ENCODE measurements around the gene IL10. TPM values are rescaled to one million over a fixed set of nuclear protein-coding genes. Genes with fewer than 3 reads are reported as not detected.

The IL10 gene
- 1.00 and 2.6 TPM in 2 replicates for total RNA-seq

DNA sequence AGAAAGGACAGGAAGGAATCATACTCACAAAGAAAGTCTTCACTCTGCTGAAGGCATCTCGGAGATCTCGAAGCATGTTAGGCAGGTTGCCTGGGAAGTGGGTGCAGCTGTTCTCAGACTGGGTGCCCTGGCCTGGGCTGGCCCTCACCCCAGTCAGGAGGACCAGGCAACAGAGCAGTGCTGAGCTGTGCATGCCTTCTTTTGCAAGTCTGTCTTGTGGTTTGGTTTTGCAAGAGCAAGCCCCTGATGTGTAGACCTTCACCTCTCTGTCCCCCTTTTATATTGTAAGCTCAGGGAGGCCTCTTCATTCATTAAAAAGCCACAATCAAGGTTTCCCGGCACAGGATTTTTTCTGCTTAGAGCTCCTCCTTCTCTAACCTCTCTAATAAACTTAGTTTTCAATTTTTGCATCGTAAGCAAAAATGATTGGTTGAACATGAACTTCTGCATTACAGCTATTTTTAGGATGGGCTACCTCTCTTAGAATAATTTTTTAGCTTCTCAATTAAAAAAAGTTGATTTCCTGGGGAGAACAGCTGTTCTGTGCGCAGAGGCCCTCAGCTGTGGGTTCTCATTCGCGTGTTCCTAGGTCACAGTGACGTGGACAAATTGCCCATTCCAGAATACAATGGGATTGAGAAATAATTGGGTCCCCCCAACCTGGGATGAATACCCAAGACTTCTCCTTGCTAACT, at the start of gene IL10:
Gene IL10 (minus strand): TSS at position 252 of the 695 bp plus-strand sequence. CDS start 59 bp downstream, at position 193.
- intact Hi-C loops (cut with micrococcal nuclease): no loop called here

DNA sequence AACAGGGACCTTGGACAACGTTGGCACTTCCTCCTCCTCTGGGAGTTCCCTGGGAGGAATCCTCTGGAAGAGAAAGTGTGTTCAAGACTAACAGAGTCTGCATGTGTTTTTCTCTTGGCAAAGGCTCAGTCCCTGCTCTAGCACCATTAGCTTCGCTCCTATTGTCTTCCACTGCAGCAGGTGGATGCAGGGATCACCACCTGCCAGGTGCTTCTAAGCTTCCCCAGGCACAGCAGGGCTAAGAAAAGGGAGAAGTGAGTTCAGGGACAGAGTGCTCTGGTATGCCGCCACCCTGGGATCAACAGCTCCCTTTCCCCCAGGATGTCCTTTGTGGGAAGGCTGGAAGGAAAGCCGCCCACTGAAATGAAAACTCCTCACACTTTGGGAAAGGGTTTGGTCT, 49.2 kb upstream of the IL10 start:
- intact Hi-C loops (cut with micrococcal nuclease): no loop called here

DNA sequence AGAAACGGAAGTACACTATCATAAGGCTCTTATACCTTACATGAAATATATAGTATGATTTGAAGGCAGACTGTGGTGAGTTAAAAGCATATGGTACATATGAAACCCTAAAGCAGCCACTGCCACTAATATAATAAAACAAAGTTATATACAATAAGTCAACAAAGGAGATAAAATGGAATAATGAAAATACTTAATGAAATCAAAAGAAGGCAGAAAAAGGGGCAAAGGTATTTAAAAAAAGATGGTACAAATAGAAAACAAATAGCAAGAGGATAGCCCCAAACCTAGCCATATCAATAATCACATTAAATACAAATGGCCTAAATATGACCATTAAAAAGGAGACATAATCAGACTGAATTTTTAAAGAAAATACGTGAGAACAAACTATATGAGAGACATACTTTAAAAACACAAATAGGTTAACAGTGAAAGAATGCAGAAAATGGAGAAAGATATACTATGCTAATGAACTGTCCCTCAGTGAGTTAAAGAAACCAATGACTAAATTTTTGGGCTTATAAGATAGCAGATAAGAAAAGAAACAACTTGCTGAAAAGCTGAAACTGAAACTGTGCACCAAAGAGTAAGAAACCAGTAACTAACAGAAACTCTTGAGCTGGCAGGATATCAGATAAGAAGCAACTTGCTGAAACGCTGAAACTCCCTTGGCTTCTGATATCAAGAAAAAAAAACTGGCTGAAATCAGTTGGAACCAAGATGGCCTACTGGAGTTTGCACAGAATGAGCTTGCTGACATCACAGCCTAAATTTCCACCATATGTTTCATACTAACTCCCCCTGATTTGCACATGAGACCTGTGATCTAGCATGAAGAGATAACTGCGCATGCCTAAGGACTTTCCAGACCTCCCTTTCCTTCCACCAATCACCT, 44.3 kb upstream of the IL10 start:
- intact Hi-C loops (cut with micrococcal nuclease): loop anchor here (1.0 kb wide), 3 partner anchors 8 to 47 kb away; no protein-coding TSS in a partner anchor

DNA sequence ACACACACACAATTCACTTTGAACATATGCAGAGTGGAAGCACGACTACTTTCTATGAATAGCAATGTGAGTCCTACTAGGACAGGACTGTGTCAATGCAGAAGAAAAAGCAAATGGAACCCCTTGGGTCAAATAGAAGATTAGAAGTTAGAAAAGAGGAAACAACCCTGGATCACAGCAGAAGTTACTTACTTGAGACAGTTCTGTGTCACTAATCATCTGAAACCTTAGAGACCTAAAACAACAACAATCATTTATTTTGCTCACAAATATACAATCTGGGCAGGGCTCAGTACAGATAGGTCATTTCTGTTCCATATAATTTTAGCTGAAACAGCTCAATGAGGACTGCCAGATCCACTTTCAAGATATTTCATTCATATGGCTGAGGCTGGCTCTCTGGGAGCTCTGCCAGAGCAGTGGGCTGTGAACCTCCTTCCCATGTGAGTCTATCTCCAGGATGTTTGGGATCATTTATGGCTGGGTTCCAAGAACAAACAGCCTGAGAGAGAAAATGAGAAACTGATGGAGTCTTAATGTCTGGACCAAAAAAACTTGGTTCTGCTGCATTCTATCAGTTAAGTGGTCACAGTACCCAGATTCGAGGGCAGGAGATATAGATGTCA, 42.5 kb upstream of the IL10 start:
- intact Hi-C loops (cut with micrococcal nuclease): no loop called here

DNA sequence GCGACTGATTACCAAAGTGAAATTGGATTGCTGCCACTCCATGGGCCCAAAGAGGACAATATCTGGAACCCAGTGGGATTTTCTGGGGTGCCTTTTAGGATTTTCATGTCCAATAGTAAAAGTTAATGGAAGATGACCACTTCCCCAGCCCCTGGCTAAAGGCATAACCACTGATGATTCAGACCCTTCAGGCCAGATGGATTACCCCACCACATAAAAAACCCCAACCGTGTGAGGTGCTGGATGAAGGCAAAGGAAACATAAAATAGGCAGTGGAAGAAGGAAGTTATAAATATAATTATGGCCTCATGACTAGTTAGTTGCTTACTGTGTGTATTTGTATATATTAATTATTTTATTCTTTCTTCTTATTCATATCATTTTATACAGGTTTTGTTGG, 40.2 kb upstream of the IL10 start:
- intact Hi-C loops (cut with micrococcal nuclease): no loop called here

DNA sequence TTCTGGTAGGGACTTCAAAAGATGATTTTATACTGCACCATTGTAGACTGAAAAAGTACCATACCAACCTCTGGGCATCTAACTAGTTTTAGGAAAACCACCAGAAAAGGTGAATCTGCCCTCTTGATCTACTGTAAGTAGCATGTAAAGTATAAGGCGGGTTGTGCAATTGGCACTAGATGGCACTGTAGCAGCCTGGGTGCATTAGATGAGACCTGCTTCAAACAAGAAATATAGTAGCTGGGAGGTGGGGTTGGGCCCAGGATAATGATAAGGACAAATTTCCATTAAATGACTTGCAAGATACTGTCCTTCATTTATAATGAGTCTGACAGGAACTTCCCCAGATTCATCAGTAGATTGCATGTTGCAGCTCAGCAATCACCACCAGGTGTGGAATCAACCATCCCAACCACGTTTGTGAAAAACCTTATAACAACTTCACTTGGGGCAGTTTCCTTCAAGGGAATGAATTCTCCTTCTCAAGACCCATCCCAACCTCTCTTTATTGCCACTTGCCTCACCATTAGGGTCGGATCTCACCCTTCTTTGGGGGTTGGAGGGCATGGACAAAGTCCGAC, 37.3 kb upstream of the IL10 start:
- intact Hi-C loops (cut with micrococcal nuclease): loop anchor here (1.0 to 10.0 kb wide), 4 partner anchors 55 to 245 kb away; partner anchors contain the start of genes IL20, PFKFB2 and YOD1

DNA sequence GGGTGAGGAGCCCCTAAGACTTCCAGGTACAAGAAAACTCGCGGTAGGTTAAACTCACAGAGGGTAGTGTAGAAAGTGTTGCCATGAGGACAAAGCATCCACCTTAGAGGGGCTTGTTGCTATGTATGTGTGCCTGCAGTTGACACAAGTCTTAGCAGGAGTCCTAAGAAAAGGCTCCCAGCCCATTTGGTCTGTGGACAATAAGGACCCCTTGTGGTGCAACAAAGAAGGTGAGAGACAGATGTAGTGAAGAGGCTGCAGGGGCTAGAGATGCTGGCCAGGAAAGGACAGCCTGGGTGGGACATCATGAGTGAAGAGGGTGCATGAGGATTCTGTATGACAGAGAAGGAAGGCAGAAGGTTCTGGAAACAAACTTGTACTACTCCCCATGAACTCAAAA, 36.3 kb upstream of the IL10 start:
- intact Hi-C loops (cut with micrococcal nuclease): loop anchor here (1.0 to 10.0 kb wide), 8 partner anchors 9 to 246 kb away; partner anchors contain the start of genes IL20, PFKFB2 and YOD1

DNA sequence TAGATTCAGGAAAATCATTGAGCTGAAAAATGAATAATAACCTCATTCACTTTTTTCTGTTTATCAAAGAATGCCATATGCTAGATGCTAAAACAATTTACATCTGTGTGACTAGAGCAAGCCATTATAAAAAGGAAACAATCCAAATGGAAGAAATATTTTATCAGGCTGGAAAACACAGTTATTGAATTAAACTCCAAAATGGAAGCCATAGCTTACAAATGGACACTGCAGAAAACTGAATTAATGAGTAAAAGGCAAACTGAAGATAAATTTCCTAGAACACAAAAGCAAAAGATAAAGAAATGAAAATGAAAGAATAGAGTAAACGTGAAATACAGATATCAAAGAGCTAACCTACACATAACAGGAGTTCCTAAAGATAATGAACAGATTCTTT, 33.1 kb upstream of the IL10 start:
- intact Hi-C loops (cut with micrococcal nuclease): loop anchor here (10.0 kb wide), 1 partner anchor 249 kb away; the partner anchor contains the start of genes PFKFB2 and YOD1

DNA sequence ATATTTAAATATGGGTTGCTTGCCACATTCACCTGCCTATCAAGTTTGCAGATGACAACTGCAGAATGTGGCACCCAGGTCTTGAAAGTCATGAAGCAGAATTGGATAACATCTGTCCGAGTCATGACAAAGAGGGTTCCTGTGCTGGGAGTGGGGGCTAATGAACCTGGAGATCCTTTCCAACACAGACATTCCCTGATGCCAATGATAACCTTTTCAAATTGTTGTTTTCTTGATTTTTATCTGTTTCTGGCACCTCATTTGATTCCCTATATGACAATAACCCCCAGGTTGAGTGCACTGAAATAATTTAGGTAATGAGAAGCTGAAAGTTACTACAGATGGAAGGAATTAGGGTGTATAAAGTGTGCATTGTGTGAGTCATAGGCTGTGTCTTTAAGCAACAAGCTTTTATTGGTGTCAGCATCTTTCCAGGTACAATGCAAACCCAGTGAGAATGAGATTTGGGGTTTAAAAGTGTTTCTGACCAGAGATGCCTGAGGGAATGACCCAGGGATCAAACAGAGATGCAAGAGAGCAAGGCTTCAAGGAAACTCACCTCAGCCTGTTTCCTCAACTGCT, 32.0 kb upstream of the IL10 start:
- intact Hi-C loops (cut with micrococcal nuclease): loop anchor here (10.0 kb wide), 1 partner anchor 251 kb away; the partner anchor contains the start of genes PFKFB2 and YOD1

DNA sequence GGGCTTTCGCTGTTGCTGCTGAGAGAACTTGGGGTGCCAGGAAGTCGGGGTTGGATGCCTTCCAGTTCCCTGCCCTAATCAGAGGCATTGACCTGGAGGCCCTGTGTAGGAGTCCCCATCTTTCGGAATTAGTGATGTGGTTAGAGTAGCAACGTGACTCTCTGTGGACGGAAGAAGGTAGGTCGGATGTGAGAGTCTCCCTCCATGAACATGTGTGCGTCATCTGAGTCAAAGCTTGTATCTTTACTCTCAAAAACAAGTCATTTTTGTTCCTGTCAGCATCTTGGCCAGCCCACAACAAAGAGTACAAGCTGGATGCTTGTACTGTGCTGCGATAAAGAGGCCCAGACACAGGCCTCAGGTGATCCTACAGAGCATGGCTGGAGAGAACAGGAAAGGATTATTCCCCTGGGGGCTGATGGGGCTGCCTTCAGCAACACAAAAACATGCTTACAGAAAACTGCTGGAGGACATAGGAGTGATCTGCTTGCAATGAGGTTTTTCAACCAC, 31.0 kb upstream of the IL10 start:
- intact Hi-C loops (cut with micrococcal nuclease): loop anchor here (1.0 to 10.0 kb wide), 6 partner anchors 13 to 252 kb away; partner anchors contain the start of genes PFKFB2 and YOD1

DNA sequence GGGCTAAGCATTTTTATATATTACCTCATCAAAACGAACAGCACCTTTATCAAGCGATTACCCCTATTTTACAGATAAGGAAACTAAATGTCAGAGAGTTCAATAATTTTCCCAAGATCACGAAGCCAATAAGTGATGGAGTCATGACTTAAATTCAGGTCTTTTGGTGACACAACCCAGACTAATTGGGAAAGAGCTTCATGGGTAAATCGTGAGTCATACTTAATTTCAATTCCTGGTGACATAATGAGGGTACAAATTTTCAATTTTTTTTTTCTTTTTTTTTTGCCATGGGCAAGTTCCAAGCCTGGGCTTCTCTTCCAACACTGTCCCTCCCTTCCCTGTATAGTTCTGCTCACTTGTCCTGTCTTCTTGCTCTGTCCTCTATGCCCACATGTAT, 30.1 kb upstream of the IL10 start:
- intact Hi-C loops (cut with micrococcal nuclease): loop anchor here (10.0 kb wide), 1 partner anchor 252 kb away; the partner anchor contains the start of genes PFKFB2 and YOD1

DNA sequence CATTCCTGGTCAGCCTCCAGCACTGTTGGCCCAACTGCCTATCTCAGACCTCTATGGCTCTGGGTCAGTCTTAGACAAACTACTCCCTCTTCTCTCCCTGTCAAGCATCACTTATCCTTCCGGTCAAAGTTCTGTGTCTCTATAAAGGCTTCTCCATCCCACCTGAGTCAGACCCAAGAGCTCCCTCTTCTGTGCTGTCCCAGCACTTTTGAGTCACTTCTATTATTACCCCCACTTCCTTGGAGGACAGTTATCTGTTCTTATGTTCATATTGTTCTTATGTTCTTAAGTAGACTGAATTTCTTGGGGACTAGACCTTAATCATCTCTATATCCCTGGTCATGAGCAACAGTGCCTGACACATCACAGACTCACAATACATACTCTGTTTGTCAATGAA, 29.2 kb upstream of the IL10 start:
- intact Hi-C loops (cut with micrococcal nuclease): loop anchor here (10.0 kb wide), 1 partner anchor 253 kb away; the partner anchor contains the start of genes PFKFB2 and YOD1

DNA sequence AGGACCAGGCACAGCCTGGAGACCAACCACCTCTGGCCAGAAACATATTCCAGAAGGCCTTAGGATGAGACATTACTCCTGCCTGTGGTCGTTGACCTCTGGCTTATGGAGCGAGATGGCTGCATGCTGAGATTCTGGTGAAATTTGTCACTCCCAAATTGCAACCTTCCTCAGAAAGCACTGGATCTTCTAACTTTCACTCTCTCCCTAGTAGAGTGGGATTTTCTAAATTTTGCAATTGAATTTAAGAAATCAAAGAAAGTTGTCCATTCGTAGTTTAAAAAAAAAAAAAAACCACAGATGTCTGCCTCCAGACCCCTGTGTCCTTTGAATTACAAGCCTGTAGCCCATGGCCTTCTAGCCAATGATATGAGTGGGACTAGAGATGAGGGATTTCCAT, 28.6 kb upstream of the IL10 start:
- intact Hi-C loops (cut with micrococcal nuclease): loop anchor here (10.0 kb wide), 1 partner anchor 254 kb away; the partner anchor contains the start of genes PFKFB2 and YOD1

DNA sequence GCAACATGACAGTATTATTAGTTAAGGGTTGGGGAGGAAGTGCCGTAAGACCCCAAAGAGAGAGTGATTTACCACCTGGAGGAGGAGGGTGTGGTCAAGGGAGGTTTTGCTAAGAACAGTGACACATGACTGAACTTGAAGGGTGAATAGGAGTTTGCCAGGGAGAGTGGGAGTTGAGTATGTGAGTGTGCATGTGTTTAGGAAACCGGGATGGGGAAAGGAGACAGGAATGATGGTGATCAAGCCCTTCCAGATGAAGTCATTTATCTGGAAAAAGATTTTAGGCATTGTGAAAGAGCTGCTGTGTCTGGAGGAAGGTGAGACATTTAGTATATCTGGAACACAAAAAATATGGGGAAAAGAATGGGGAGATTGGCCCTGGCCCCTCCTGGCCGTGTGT, 28.1 kb upstream of the IL10 start:
- intact Hi-C loops (cut with micrococcal nuclease): loop anchor here (10.0 kb wide), 1 partner anchor 254 kb away; the partner anchor contains the start of genes PFKFB2 and YOD1

DNA sequence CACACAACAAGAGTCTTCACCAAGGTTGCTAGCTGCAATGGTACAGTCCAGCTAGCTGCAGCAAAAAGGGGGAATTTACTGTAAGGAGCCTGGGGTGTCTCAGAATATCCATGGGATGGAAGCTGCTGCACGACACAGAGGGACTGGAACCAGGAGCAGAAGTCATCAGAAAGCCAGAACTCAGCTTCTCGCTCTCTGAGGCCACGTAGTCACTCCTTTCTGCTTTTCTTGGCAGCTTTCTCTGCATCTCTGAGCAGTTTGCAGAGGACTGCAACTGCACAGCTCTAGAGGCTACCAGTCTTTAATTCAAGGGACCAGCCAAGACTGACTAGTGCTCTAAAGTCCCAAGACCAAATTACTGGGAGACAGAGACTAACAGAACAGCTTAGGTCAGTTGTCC, 27.0 kb upstream of the IL10 start:
- intact Hi-C loops (cut with micrococcal nuclease): no loop called here

DNA sequence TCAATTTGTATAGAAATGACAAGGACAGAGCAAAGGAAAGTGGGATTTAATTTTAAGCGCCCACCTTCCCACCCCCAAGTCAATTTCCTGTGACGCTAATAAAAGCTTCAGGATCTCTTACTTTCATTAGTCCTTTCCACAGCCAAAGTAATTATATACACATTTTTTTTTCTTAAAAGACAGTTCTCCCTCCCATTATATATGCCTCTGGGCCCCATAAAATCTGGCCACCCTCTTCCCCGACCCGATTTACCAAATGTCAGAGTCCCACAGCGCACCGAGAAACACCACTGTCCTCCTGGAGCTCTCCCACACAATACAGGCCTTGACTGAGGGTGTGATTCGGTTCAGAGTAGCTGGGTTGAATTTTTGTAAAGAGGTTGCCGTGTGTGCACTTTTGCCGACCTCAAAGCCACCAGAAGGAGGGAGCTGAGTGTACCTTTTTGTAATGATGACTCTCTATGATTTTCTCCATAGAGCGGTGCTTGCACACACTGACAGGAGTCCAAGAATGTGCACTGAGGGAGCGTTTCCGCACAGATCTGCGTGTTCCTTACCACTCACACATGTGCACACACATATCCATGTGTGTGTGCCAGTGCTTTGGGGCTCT, 26.2 kb upstream of the IL10 start:
- intact Hi-C loops (cut with micrococcal nuclease): no loop called here

DNA sequence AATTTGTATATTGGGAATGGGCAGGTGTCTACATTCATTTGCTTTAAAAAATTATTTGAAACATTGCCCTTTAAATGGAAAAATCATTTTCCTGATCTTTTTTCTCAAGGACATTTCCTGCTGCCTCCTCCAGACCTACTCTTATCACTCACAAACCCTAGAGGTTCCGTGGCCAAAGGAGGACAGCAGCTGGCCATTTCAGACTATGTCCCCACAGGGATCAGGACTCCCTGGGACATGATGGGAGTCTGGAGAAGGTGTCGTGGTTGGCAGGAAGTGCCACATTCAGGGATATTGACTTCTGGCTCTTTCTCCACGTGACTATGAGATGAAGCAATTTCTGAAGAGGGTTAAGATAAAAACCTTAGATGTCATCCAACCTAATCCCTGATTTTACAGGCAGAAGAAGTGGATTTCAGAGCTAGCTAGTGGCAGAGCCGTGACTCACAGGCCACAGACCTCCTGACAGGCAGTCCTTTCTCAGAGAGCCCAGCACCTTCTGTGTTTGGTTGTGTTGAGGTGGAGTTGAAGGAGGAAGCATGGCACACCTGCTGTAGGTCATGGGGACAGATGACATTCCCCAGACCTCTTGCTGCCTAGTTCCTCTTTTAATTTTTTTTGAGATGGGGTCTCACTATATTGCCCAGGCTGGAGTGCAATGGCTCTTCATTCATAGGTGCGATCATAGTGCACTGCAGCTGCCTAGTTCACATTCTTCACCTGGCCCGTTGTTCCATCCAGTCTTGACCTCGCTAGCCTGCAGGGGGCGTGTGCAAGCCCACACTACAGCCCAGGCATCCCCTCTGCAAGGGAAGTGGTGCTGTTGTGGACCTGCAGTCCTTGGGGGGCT, 25.5 kb upstream of the IL10 start:
- intact Hi-C loops (cut with micrococcal nuclease): no loop called here

DNA sequence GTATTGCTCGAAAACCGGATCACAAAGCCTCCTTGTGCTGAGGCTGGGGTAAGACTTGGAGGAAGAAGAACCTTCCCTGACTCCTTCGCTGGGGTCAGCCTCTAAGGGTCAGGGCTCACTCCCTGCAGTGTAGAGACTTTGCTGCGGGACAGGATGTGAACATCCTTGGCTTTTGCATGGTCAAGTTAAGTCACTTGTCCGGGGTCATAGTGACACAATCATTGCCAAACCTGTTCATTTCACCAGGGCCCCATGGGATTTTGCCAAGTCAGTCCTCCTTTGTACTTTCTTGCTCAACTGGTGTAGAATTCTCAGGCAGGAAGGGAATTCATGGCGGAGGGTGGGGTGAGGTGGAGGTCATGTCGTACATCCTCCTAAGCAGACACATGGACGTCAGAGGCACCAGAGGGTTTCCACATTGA, 24.7 kb upstream of the IL10 start:
- intact Hi-C loops (cut with micrococcal nuclease): no loop called here

DNA sequence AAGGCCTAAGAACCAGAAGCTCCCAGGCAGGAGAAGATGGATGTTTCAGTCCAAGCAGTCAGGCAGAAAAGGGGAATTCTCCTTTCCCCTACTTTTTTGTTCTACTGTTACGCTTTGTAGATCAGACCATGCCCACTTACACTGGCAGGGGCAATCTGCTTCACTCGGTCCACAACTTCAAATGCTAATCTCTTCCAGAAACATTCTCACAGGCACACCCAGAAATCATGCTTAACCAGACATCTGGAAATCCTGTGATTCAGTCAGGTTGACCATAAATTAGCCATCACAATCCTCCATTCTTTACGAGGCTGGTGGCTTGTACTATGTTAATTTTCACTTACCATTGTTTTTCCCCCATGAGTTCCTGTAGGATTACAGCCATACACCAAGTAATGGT, 23.8 kb upstream of the IL10 start:
- intact Hi-C loops (cut with micrococcal nuclease): no loop called here

Measured in T-helper 2 cell treated with Interferon-gamma antibody and Interleukin-4, amounts not matched to agents 100 ng/mL and 5 ng/mL, for 36 hours (primary cell).